HepG2 (cell line): Measurements from ENCODE around the gene TAF6. TPM values are rescaled to one million over a fixed set of nuclear protein-coding genes. Genes with fewer than 3 reads are reported as not detected.
A peak's percentile ranks its signal among the peaks of the same experiment; 100 is the strongest.

Experiments
- ATRX ChIP-seq: sonication (generic); formaldehyde crosslinking; IDR thresholded peaks from 2 replicates; pipeline ENCODE4 v1.4.0; 2020; ENCODE audit warnings: missing genetic modification reagents, borderline replicate concordance
- BORCS8-MEF2B ChIP-seq: sonication (generic); formaldehyde crosslinking; IDR thresholded peaks from 2 replicates; pipeline ENCODE4 v1.8.0; 2022; ENCODE audit warnings: mild to moderate bottlenecking, missing genetic modification reagents
- CHCHD3 ChIP-seq: sonication (generic); formaldehyde crosslinking; IDR thresholded peaks from 2 replicates; pipeline ENCODE4 v1.8.0; 2022; ENCODE audit warnings: mild to moderate bottlenecking, missing genetic modification reagents, moderate library complexity
- DMAP1 ChIP-seq: IDR thresholded peaks from 2 replicates; pipeline ENCODE4 v1.6.1; 2016
- EP300 ChIP-seq, 3 experiments: sonication (generic) in 1 of 3; formaldehyde crosslinking in 1 of 3; IDR thresholded peaks; 2 replicates each; pipeline versions ENCODE4 v1.5.1 to v1.6.1; 2011 to 2020; ENCODE audit warnings: low read depth in 2 of 3, low read length in 2 of 3, borderline replicate concordance in 1 of 3, improper control_type of control experiment in 1 of 3, mild to moderate bottlenecking in 1 of 3, missing genetic modification reagents in 1 of 3, moderate library complexity in 1 of 3
- FOXK1 ChIP-seq: sonication (generic); formaldehyde crosslinking; IDR thresholded peaks from 2 replicates; pipeline ENCODE4 v1.4.0; 2020; ENCODE audit warnings: low read depth, missing genetic modification reagents, borderline replicate concordance
- KAT8 ChIP-seq: IDR thresholded peaks from 2 replicates; pipeline ENCODE4 v1.6.1; 2016; ENCODE audit warnings: missing genetic modification reagents, missing compliant biosample characterization
- KLF13 ChIP-seq: sonication (generic); formaldehyde crosslinking; IDR thresholded peaks from 2 replicates; pipeline ENCODE4 v1.4.0; 2020; ENCODE audit warnings: mild to moderate bottlenecking, missing genetic modification reagents
- KLF16 ChIP-seq, 2 experiments: sonication (generic) in 1 of 2; formaldehyde crosslinking in 1 of 2; IDR thresholded peaks; 2 replicates each; pipeline versions ENCODE4 v1.6.1 to v1.8.0; 2016 to 2023; ENCODE audit warnings: missing genetic modification reagents in 2 of 2, missing compliant biosample characterization in 1 of 2
- NR2F1 ChIP-seq, 2 experiments: fragments of 450-650 bp in 1 of 2; formaldehyde crosslinking in 1 of 2; IDR thresholded peaks; 2 replicates each; pipeline versions ENCODE4 v1.5.0 to v1.6.1; 2016 to 2020; ENCODE audit warnings: mild to moderate bottlenecking in 1 of 2, missing compliant biosample characterization in 1 of 2, missing genetic modification reagents in 1 of 2, moderate library complexity in 1 of 2
- REPIN1 ChIP-seq: sonication (generic); formaldehyde crosslinking; IDR thresholded peaks from 2 replicates; pipeline ENCODE4 v1.8.0; 2022; ENCODE audit warnings: missing genetic modification reagents, low read depth, mild to moderate bottlenecking, borderline replicate concordance
- RFX5 ChIP-seq: IDR thresholded peaks from 2 replicates; pipeline ENCODE4 v1.6.1; 2011; ENCODE audit warnings: low read depth, low read length, improper control_type of control experiment
- SALL2 ChIP-seq: sonication (generic); formaldehyde crosslinking; IDR thresholded peaks from 2 replicates; pipeline ENCODE4 v1.8.1; 2023; ENCODE audit warnings: mild to moderate bottlenecking, missing genetic modification reagents, inconsistent platforms
- SIN3A ChIP-seq: IDR thresholded peaks from 2 replicates; pipeline ENCODE4 v1.6.1; 2011; ENCODE audit warnings: low read depth, mild to moderate bottlenecking, control low read depth, low read length, borderline replicate concordance
- TGIF2 ChIP-seq: IDR thresholded peaks from 2 replicates; pipeline ENCODE4 v1.6.1; 2016; ENCODE audit warnings: control low read depth, missing compliant biosample characterization
- ZFYVE20 ChIP-seq: sonication (generic); formaldehyde crosslinking; IDR thresholded peaks from 2 replicates; pipeline ENCODE4 v1.8.0; 2023; ENCODE audit warnings: low read depth, mild to moderate bottlenecking, moderate library complexity, missing genetic modification reagents, borderline replicate concordance
- ZMYM2 ChIP-seq: sonication (generic); formaldehyde crosslinking; IDR thresholded peaks from 2 replicates; pipeline ENCODE4 v1.8.0; 2022; ENCODE audit warnings: mild to moderate bottlenecking, missing genetic modification reagents
- ZNF335 ChIP-seq: sonication (generic); formaldehyde crosslinking; IDR thresholded peaks from 2 replicates; pipeline ENCODE4 v1.4.0; 2020; ENCODE audit warnings: missing genetic modification reagents
- ZNF460 ChIP-seq: sonication (generic); formaldehyde crosslinking; IDR thresholded peaks from 2 replicates; pipeline ENCODE4 v1.5.1; 2020; ENCODE audit warnings: missing genetic modification reagents, mild to moderate bottlenecking, borderline replicate concordance
- polyA plus RNA-seq, 8 experiments: library from polyadenylated mRNA; depleted of rRNA in 3 of 8; stranded (reverse) in 7 of 8; unstranded in 1 of 8; fragments of >200 nt; fragmentation: Illumina TruSeq in 4 of 8; extraction: Trizol in 4 of 8; gene quantifications; 2 replicates each; pipeline versions ENCODE4 v1.2.1 to v1.2.3, GENCODE V29; 2011 to 2016; ENCODE audit warnings: low read depth in 4 of 8, missing spikeins in 1 of 8, mixed read lengths in 1 of 8; ENCODE audit not compliant: insufficient read depth in 1 of 8
- total RNA-seq, 5 experiments: library from RNA; depleted of rRNA; stranded (reverse); fragments of >200 nt; fragmentation: Illumina TruSeq; extraction: Trizol; gene quantifications; 2 replicates each; pipeline ENCODE4 v1.2.3, GENCODE V29; 2016; ENCODE audit warnings: low read depth in 1 of 5
- TF ChIP-seq, protein P1 (sequence below): sonication (generic); IDR thresholded peaks from 2 replicates; pipeline ENCODE4 v1.6.1; 2016; ENCODE audit warnings: low read depth, borderline replicate concordance
- TF ChIP-seq, protein P2 (sequence below): sonication (generic); formaldehyde crosslinking; IDR thresholded peaks from 2 replicates; pipeline ENCODE4 v1.4.0; 2020; ENCODE audit warnings: missing genetic modification reagents, borderline replicate concordance
- TF ChIP-seq, protein P3 (sequence below): sonication (generic); formaldehyde crosslinking; IDR thresholded peaks from 2 replicates; pipeline ENCODE4 v1.5.0; 2020; ENCODE audit warnings: missing genetic modification reagents

Gene TAF6
- total and polyA plus RNA-seq, 2 of the 13 experiments (the other 11 are each of a cell fraction or from before 2014, with no cell fraction given): 12.9 to 18.8 TPM

DNA sequence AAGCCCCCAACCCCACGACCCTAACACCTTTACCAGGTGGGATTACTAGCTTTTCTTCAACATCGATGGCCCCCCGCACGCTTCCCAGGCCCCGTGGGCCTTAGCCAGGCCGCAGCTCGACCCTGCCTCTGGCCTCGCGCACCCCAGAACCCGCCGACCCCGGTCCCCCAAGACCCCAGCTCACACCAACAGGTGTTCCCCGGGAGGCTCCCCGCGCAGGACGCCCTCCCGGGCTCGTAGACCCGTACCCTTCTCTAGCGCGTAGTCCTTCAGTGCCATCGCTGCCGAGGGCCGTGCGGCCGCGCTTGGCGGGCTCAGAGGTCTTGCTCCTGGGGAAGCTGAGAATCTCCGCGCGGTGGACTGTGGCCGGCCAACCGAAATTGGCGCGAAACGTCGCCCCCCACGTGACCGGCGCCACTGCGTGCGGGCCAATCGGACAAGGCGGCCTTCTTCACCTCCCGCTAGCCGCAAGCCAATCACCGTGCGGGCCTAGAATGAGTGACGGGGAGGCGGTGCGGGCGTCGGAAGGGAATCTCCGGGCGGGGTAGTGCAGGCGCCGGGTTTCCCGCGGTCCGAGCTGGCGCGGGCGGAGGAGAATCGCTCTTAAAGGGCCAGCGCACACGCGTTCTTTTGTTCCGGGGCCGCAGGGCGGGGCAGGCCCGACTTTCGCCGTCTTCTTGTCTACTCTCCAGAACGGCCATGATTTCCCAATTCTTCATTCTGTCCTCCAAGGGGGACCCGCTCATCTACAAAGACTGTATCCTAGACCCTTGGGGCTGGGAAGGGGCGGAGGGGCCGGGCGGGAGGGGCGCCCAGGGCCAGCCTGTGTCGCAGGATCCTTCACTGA is 17.9 kb downstream of the TAF6 start, which contains the start of the genes AP4M1 and MCM7 (continued):
- TF ChIP-seq EP300 (IDR thresholded peaks at IDR 0.05; ENCODE audit: low read depth in 2 of 2, low read length in 2 of 2) (peak in 1 of 2 experiments; percentile 23; a peak in 2 of 4 replicates), EP300 (CRISPR knock-in tag; IDR thresholded peaks at IDR 0.05; ENCODE audit: borderline replicate concordance) (no peak), RFX5 (no peak), SALL2 (no peak), BORCS8-MEF2B (CRISPR knock-in tag) (peak; percentile 88), CHCHD3 (CRISPR knock-in tag) (0 out of 2 replicates have a peak, but pooled peaks have one; percentile 41), KLF16 (CRISPR knock-in tag; IDR thresholded peaks at IDR 0.05) (peak in 1 of 2 experiments; percentile 50; a peak in 1 of 4 replicates), REPIN1 (CRISPR knock-in tag) (peak; percentile 70), FOXK1 (peak; percentile 56; the same call in 1 of the 2 replicates), KAT8 (CRISPR knock-in tag) (peak; percentile 46), KLF13 (CRISPR knock-in tag) (0 out of 2 replicates have a peak, but pooled peaks have one; percentile 35), ATRX (CRISPR knock-in tag) (no peak), SIN3A (peak; percentile 89; the same call in 1 of the 2 replicates), ZNF460 (CRISPR knock-in tag) (no peak), ZMYM2 (no peak), DMAP1 (CRISPR knock-in tag) (peak; percentile 67; the same call in 1 of the 2 replicates), ZNF335 (no peak), TGIF2 (CRISPR knock-in tag) (no peak; the same call in 1 of the 2 replicates), NR2F1 (CRISPR knock-in tag; IDR thresholded peaks at IDR 0.05) (no peak), ZFYVE20 (CRISPR knock-in tag) (no peak; the same call in 1 of the 2 replicates)
- TF ChIP-seq, protein P1, sequence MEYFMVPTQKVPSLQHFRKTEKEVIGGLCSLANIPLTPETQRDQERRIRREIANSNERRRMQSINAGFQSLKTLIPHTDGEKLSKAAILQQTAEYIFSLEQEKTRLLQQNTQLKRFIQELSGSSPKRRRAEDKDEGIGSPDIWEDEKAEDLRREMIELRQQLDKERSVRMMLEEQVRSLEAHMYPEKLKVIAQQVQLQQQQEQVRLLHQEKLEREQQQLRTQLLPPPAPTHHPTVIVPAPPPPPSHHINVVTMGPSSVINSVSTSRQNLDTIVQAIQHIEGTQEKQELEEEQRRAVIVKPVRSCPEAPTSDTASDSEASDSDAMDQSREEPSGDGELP: peak; percentile 12; the same call in 1 of the 2 replicates
- TF ChIP-seq, protein P2, sequence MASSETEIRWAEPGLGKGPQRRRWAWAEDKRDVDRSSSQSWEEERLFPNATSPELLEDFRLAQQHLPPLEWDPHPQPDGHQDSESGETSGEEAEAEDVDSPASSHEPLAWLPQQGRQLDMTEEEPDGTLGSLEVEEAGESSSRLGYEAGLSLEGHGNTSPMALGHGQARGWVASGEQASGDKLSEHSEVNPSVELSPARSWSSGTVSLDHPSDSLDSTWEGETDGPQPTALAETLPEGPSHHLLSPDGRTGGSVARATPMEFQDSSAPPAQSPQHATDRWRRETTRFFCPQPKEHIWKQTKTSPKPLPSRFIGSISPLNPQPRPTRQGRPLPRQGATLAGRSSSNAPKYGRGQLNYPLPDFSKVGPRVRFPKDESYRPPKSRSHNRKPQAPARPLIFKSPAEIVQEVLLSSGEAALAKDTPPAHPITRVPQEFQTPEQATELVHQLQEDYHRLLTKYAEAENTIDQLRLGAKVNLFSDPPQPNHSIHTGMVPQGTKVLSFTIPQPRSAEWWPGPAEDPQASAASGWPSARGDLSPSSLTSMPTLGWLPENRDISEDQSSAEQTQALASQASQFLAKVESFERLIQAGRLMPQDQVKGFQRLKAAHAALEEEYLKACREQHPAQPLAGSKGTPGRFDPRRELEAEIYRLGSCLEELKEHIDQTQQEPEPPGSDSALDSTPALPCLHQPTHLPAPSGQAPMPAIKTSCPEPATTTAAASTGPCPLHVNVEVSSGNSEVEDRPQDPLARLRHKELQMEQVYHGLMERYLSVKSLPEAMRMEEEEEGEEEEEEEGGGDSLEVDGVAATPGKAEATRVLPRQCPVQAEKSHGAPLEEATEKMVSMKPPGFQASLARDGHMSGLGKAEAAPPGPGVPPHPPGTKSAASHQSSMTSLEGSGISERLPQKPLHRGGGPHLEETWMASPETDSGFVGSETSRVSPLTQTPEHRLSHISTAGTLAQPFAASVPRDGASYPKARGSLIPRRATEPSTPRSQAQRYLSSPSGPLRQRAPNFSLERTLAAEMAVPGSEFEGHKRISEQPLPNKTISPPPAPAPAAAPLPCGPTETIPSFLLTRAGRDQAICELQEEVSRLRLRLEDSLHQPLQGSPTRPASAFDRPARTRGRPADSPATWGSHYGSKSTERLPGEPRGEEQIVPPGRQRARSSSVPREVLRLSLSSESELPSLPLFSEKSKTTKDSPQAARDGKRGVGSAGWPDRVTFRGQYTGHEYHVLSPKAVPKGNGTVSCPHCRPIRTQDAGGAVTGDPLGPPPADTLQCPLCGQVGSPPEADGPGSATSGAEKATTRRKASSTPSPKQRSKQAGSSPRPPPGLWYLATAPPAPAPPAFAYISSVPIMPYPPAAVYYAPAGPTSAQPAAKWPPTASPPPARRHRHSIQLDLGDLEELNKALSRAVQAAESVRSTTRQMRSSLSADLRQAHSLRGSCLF (CRISPR knock-in tag): 0 out of 2 replicates have a peak, but pooled peaks have one; percentile 76
- TF ChIP-seq, protein P3, sequence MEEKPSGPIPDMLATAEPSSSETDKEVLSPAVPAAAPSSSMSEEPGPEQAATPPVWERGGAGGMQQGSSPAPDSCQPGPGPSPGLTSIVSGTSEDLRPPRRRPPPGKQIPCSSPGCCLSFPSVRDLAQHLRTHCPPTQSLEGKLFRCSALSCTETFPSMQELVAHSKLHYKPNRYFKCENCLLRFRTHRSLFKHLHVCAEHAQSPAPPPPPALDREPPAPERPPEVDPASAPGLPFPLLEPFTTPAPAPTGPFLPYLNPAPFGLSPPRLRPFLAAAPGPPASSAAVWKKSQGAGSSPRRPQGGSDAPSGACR (CRISPR knock-in tag): peak; percentile 68
